ENCODE results near the gene BRD2.

GRCh38 chr6:32969685-32970412 is 1.5 kb downstream of the BRD2 start:
- TF ChIP-seq POLR2A (IDR thresholded peaks at IDR 0.05; ENCODE audit: low read length) = peak; percentile 17; the same call in 1 of the 2 replicates
- TF ChIP-seq CTCF (IDR thresholded peaks at IDR 0.05) = no peak
- TF ChIP-seq RCOR1 (IDR thresholded peaks at IDR 0.05; ENCODE audit: low read depth, low read length) = no peak
- peak in 1 of 2 experiments; percentile 49; a peak in 2 of 5 replicates for TF ChIP-seq EP300 (IDR thresholded peaks at IDR 0.05)
- no peak for TF ChIP-seq HDAC2 (IDR thresholded peaks at IDR 0.05)
- no peak for TF ChIP-seq RAD21 (conservative IDR thresholded peaks at IDR 0.05 in 1 of 2, IDR thresholded peaks at IDR 0.05 in 1 of 2)
- TF ChIP-seq, protein P1, sequence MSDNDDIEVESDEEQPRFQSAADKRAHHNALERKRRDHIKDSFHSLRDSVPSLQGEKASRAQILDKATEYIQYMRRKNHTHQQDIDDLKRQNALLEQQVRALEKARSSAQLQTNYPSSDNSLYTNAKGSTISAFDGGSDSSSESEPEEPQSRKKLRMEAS (IDR thresholded peaks at IDR 0.05) = peak; percentile 49
- no peak for TF ChIP-seq REST (IDR thresholded peaks at IDR 0.05)
- peak; percentile 5; the same call in 1 of the 2 replicates for TF ChIP-seq FOSB (CRISPR knock-in tag; IDR thresholded peaks at IDR 0.05)
- TF ChIP-seq ZFP36 (IDR thresholded peaks at IDR 0.05; ENCODE audit: borderline replicate concordance, partially characterized antibody) = no peak
